Measurements from ENCODE around the gene S100A14. TPM values are rescaled to one million over a fixed set of nuclear protein-coding genes. Genes with fewer than 3 reads are reported as not detected.

The S100A14 gene
- total RNA-seq = 100 to 1,000 TPM in 1 of 5 donors, 10 to 100 TPM in 3, 1 to 10 TPM in 1; 8.8 to 488 (median 29.0) TPM
- 100 to 1,000 TPM in 2 of 3 donors, 10 to 100 TPM in 1; 70.2 to 751 (median 244) TPM for polyA plus RNA-seq
- long read RNA-seq, donor 1, transcript S100A14-201 (4 exons, 1,058 nt) = major isoform, 13 of 16 reads
- long read RNA-seq, donor 1, partial matches to known transcripts = 0 of 16 reads
- long read RNA-seq, donor 1, other reads (novel, unspliced or antisense) = 0 of 16 reads
- long read RNA-seq, donor 2, transcript S100A14-206 (3 exons, 1,025 nt) = minor isoform, 7 of 29 reads
- long read RNA-seq, donor 2, transcript S100A14-201 (4 exons, 1,058 nt) = major isoform, 21 of 29 reads
- long read RNA-seq, donor 2, partial matches to known transcripts = 0 of 29 reads
- long read RNA-seq, donor 2, other reads (novel, unspliced or antisense) = 0 of 29 reads
- long read RNA-seq, donor 3, transcript S100A14-201 (4 exons, 1,058 nt) = major isoform, 12 of 16 reads
- long read RNA-seq, donor 3, partial matches to known transcripts = 0 of 16 reads
- long read RNA-seq, donor 3, other reads (novel, unspliced or antisense) = 0 of 16 reads
- long read RNA-seq, donor 4, transcript S100A14-201 (4 exons, 1,058 nt) = major isoform, 6 of 6 reads
- long read RNA-seq, donor 4, partial matches to known transcripts = 0 of 6 reads
- long read RNA-seq, donor 4, other reads (novel, unspliced or antisense) = 0 of 6 reads
- long read RNA-seq, donor 5, partial matches to known transcripts = 0 of 5 reads
- long read RNA-seq, donor 5, other reads (novel, unspliced or antisense) = 0 of 5 reads
- long read RNA-seq, donor 6 = 0 reads
- long read RNA-seq, donor 7, transcript S100A14-201 (4 exons, 1,058 nt) = major isoform, 41 of 51 reads
- long read RNA-seq, donor 7, partial matches to known transcripts = 6 of 51 reads
- long read RNA-seq, donor 7, other reads (novel, unspliced or antisense) = 0 of 51 reads
- long read RNA-seq, donor 8, transcript S100A14-201 (4 exons, 1,058 nt) = major isoform, 6 of 8 reads
- long read RNA-seq, donor 8, partial matches to known transcripts = 0 of 8 reads
- long read RNA-seq, donor 8, other reads (novel, unspliced or antisense) = 0 of 8 reads
- long read RNA-seq, donor 9, transcript S100A14-201 (4 exons, 1,058 nt) = major isoform, 7 of 7 reads
- long read RNA-seq, donor 9, partial matches to known transcripts = 0 of 7 reads
- long read RNA-seq, donor 9, other reads (novel, unspliced or antisense) = 0 of 7 reads
- long read RNA-seq, donor 10, transcript S100A14-201 (4 exons, 1,058 nt) = major isoform, 15 of 15 reads
- long read RNA-seq, donor 10, partial matches to known transcripts = 0 of 15 reads
- long read RNA-seq, donor 10, other reads (novel, unspliced or antisense) = 0 of 15 reads

DNA sequence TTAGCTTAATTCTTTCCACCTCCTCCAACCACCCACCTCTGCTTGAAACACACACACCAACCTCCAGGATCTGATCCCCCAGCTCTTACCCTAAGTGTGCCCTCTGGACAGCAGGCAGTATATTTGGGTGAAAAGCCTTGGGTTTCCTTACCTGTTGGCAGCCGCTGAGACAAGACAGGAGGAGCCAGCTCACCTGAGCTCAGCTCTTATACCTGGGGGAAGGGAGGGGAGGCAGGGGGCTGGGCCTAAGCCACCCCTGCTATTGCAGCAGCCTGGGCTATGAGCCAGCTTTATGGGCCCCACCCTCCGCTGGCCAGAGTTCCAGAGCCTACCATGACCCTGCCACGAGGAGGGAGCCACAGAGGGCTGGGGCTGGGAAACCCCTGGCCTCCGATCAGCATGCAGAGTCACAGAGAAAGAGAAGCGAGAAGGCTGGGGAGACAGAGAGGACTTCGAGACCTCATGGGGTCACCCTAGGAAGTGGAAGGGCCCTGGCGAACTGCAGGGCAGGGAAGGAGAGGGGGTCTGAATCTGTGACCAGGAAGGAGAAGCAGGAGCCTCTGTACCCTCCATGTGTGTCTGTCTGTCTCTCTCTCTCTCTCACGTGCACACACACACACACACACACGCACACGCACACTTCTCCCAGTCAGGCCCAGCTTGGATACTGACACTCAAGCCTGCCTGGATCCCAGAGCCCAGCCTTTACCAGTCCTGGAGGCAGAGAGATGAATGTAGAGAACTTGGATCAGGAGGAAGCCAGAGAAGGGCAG is at the start of gene S100A14:
TSS of gene S100A14 (minus strand) at position 182 of the 773 bp plus-strand sequence. CDS start 467 bp downstream, outside the sequence.
- intact Hi-C loops (cut with DNase I; ENCODE audit: low total_unique reads) = no loop called here
- WGBS, 5 donors = 23 to 55% (median 38%) methylated on average over 9 to 10 of the region's 10 CpGs
- peaks cover 29 to 61% (median 47%) of the 10 kb centered on the region in 4 donors for H3K4me1 ChIP-seq
- no peaks in the 10 kb centered on the region for H3K27me3 ChIP-seq
- TF ChIP-seq POLR2AphosphoS5 (IDR thresholded peaks at IDR 0.05) (peak in 1 of 3 donors; percentile 67), EP300 (IDR thresholded peaks at IDR 0.05) (no peak)
- DNase-seq = peak; percentile 92 to 94
- peak within 1 kb of the TSS; percentile 3 to 43 (median 18) for H3K4me3 ChIP-seq
- H3K9me3 ChIP-seq = no peaks in the 10 kb centered on the region
- peak within 1 kb of the TSS; percentile 48 to 89 (median 66) for H3K27ac ChIP-seq
- H3K36me3 ChIP-seq = peaks cover 0 to 24% (median 10%) of the 10 kb centered on the region in 4 donors

GRCh38 chr1:153663211-153663610 is 47.1 kb upstream of the S100A14 start:
- H3K27ac ChIP-seq = peak overlapping the region in 1 of 5 donors; percentile 7
- no peak for DNase-seq
- peaks cover 73 to 82% (median 78%) of the 10 kb centered on the region in 4 donors for H3K36me3 ChIP-seq
- TF ChIP-seq CTCF (IDR thresholded peaks at IDR 0.05) = no peak
- TF ChIP-seq POLR2AphosphoS5 (IDR thresholded peaks at IDR 0.05) = no peak
- TF ChIP-seq EP300 (IDR thresholded peaks at IDR 0.05) = no peak
- no peak for TF ChIP-seq POLR2A (IDR thresholded peaks at IDR 0.05)
- intact Hi-C loops (cut with DNase I; ENCODE audit: low total_unique reads) = no loop called here
- H3K4me3 ChIP-seq = no peak overlapping the region
- 78 to 85% (median 84%) methylated on average over 5 of the region's 5 CpGs for WGBS, 5 donors
- peaks cover 5 to 30% (median 19%) of the 10 kb centered on the region in 4 donors for H3K4me1 ChIP-seq
- H3K27me3 ChIP-seq = no peaks in the 10 kb centered on the region
- H3K9me3 ChIP-seq = no peaks in the 10 kb centered on the region

GRCh38 chr1:153662269-153662668 is 46.1 kb upstream of the S100A14 start:
- H3K36me3 ChIP-seq = peaks cover 64 to 72% (median 69%) of the 10 kb centered on the region in 4 donors
- TF ChIP-seq EP300 (IDR thresholded peaks at IDR 0.05) (no peak), POLR2AphosphoS5 (IDR thresholded peaks at IDR 0.05) (no peak), POLR2A (IDR thresholded peaks at IDR 0.05) (no peak), CTCF (IDR thresholded peaks at IDR 0.05) (no peak)
- H3K9me3 ChIP-seq = no peaks in the 10 kb centered on the region
- no peaks in the 10 kb centered on the region for H3K27me3 ChIP-seq
- DNase-seq = no peak
- 38 to 46% (median 41%) methylated on average over 2 of the region's 2 CpGs for WGBS, 5 donors
- H3K4me3 ChIP-seq = no peak overlapping the region
- no peak overlapping the region for H3K27ac ChIP-seq
- peaks cover 5 to 34% (median 18%) of the 10 kb centered on the region in 4 donors for H3K4me1 ChIP-seq
- intact Hi-C loops (cut with DNase I; ENCODE audit: low total_unique reads) = no loop called here

Measured in stomach (tissue), 19 donors.